Large intestine (tissue), 3 donors: Measurements from ENCODE around the gene SH3GL3. TPM values are rescaled to one million over a fixed set of nuclear protein-coding genes. Genes with fewer than 3 reads are reported as not detected.

Experiments used
- DNase-seq, 2 donors: peaks; one replicate each; pipeline versions ENCODE4 v3.0.0 to v3.0.0-alpha.2; 2013
- H3K27ac ChIP-seq: one replicate; pipeline ENCODE4 v1.5.1; 2013; ENCODE audit warnings: low read length
- H3K27me3 ChIP-seq: 2 replicates; pipeline ENCODE4 v1.6.1; 2013; ENCODE audit warnings: low read length; ENCODE audit not compliant: control insufficient read depth, insufficient read depth
- H3K36me3 ChIP-seq: 2 replicates; pipeline ENCODE4 v1.6.1; 2013; ENCODE audit warnings: low read length; ENCODE audit not compliant: control insufficient read depth, insufficient read depth
- H3K4me1 ChIP-seq: one replicate; pipeline ENCODE4 v1.6.1; 2013; ENCODE audit warnings: low read length; ENCODE audit not compliant: control insufficient read depth, insufficient read depth
- H3K4me3 ChIP-seq: one replicate; pipeline ENCODE4 v1.5.1; 2013; ENCODE audit warnings: low read length
- H3K9me3 ChIP-seq: one replicate; pipeline ENCODE4 v1.6.1; 2013; ENCODE audit warnings: mild to moderate bottlenecking, low read depth, low read length, moderate library complexity; ENCODE audit not compliant: control insufficient read depth
- WGBS: methylation state at CpG from one replicate; pipeline ENCODE4 v1.1.5; 2013; ENCODE audit warnings: low lambda C conversion rate; ENCODE audit not compliant: insufficient coverage; 5-methylcytosine and 5-hydroxymethylcytosine counted together
- polyA plus RNA-seq: library from polyadenylated mRNA; unstranded; fragments of 120-200 nt; gene quantifications from one replicate; pipeline ENCODE4 v1.2.1, GENCODE V29; 2013

Gene SH3GL3
- polyA plus RNA-seq, 1 donor, result 4.7 TPM

DNA sequence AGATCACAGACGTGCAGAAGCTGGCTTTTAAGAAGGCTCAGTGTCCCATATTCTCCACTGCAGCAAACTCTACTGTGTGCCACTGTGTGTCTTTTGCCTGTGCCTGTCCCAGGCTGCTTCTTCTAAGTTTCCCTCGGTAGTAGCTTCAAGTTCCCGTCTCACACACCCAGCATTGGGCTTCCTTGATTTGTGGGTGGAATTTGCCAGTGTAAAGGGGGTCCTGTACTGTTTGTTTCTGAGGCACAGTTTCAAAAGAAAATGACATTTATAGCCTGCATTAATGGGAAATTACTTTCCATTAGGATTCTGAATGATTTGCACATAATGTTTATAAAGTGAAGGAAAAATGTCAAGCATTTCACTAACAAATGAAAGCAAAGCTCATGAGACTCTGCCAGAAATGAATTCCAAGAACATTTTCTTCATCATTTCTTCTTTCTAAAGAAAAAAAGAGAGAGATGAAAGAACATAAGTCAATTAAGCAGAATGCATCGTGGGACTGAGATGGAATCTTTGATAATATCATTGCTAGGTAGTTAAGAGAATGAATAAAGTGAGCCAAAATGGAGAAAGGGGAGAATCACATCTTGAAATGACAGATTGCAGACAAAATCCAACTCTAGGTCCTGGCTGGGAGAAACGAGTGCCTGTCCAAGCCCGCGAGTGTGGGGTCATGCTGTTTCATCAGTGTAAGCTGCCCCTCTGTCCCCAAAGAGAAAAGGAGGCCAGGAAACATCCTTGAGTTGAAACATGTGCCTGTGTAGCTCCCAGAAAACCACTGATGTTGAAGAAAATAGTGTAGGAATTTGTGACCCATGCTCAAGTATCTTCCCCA, 158.2 kb downstream of the SH3GL3 start:
- H3K4me1 ChIP-seq, result no peaks in the 10 kb centered on the region
- H3K27ac ChIP-seq, result no peak overlapping the region
- DNase-seq, result no peak
- H3K4me3 ChIP-seq, result no peak overlapping the region
- H3K9me3 ChIP-seq, result no peaks in the 10 kb centered on the region
- 40% methylated on average over 1 of the region's 7 CpGs for WGBS
- no peaks in the 10 kb centered on the region for H3K36me3 ChIP-seq
- H3K27me3 ChIP-seq, result no peaks in the 10 kb centered on the region

DNA sequence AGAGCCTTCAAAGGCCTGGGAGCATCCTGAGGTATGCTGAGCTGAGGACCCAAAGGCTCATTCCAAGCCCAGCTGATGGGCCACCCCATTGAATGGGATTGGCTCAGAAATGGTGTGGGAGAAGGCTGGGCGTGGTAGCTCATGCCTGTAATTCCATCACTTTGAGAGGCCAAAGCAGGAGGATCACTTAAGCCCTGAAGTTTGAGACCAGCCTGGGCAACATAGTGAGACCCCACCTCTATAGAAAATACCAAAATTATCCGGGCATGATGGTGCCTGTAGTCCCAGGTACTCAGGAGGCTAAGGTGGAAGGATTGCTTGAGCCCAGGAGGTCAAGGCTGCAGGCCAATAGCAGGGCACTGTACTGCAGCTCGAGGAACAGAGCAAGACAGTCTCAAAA, 163.0 kb downstream of the SH3GL3 start:
- no peaks in the 10 kb centered on the region for H3K36me3 ChIP-seq
- no peaks in the 10 kb centered on the region for H3K27me3 ChIP-seq
- DNase-seq, result no peak
- H3K4me1 ChIP-seq, result no peaks in the 10 kb centered on the region
- no peaks in the 10 kb centered on the region for H3K9me3 ChIP-seq
- no CpG with 5 or more reads among the region's 3 CpGs for WGBS
- no peak overlapping the region for H3K27ac ChIP-seq
- no peak overlapping the region for H3K4me3 ChIP-seq

DNA sequence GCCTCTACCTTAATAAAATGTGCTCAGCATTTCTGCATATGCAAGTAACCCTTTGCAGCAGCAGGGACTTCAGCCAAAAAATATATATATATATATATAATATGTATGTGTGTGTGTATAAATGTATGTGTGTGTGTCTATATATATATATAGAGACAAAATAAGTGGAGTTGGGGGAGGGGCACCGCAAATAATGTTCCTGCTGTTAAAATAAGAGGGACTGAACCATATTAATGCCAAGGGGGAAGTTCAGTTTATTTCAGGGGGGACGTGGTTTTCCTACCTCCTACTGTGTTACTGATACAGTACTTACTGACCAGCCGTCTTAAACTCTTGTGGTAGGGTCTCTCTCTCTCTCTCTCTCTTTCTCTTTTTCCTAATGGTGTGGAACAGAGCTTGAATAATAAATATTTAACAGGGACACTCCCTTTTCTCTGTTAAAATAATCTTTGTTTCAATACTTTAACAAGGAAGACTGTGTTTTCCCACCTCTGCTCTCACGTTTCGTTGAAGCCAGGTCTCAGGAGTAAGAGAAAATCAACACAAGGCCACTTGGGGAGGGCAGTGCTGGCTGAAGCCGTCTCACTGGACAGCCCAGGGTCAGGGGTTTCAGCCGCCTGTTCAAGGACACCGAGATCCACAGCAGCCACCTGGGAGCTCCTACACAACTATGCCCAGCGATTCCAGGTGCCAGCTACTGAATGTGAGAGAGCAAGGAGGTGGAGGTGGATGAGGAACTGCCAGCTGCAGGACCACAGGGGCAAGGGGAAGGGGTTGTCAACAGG, 164.0 kb downstream of the SH3GL3 start:
- DNase-seq, result no peak
- no CpG with 5 or more reads among the region's 9 CpGs for WGBS
- no peaks in the 10 kb centered on the region for H3K27me3 ChIP-seq
- no peaks in the 10 kb centered on the region for H3K9me3 ChIP-seq
- H3K36me3 ChIP-seq, result no peaks in the 10 kb centered on the region
- no peak overlapping the region for H3K27ac ChIP-seq
- H3K4me3 ChIP-seq, result no peak overlapping the region
- H3K4me1 ChIP-seq, result no peaks in the 10 kb centered on the region

DNA sequence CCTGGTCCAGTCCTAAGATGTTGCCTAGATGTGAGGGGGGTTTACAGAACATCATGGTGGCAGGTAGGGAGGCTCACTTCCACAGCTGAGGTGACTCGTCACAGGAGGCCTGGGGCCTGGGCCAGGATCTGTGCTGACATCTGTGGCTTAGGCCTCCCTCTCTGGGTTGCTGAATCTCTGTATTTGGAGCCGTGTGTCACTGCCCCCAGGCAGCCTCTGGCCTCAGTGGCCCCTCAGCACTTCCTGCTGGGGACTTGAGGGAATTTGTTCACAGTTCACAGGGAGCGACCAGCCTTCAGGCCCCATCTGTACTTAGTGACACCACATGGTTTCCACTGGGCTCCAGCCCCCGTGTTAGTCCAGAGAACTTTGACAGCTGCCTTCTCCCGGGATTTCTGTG, 165.1 kb downstream of the SH3GL3 start:
- no CpG with 5 or more reads among the region's 5 CpGs for WGBS
- no peaks in the 10 kb centered on the region for H3K4me1 ChIP-seq
- no peak for DNase-seq
- no peak overlapping the region for H3K27ac ChIP-seq
- no peaks in the 10 kb centered on the region for H3K36me3 ChIP-seq
- no peaks in the 10 kb centered on the region for H3K9me3 ChIP-seq
- no peaks in the 10 kb centered on the region for H3K27me3 ChIP-seq
- no peak overlapping the region for H3K4me3 ChIP-seq

DNA sequence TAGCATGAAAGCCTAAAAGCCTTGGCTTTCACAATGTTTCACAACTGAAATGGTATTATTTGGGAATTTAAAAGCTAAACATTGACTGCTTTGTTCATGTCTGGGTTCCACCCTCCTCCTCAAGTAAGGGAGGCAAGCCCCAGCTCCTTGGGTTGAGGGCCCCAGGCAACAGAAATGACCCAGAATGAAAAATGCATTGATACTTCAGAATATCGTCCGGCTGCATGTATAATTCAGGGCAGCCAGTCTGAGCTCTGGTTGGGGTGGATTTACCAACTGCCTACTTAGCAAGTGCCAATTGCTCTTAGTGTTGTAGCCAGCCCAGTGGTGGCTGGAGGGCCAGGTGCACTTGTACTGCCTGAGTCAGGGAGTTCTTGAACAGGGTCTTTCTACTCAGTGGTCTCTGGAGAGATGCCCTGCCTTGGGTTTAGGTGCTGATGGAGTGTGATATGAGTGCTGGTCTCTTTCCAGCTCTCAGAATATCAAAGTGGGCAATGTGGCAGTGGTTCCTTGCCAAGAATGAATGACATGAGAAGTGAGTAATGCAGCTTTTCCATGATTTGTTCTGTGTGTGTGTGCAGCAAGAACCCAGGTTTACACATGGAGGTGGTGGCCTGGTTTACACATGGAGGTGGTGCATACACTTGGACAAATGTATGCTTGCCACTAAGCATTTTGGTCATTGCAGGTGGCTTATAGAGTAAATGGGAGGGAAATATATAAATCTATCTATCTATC, 165.9 kb downstream of the SH3GL3 start:
- WGBS, result no CpG with 5 or more reads among the region's 2 CpGs
- no peaks in the 10 kb centered on the region for H3K27me3 ChIP-seq
- no peaks in the 10 kb centered on the region for H3K4me1 ChIP-seq
- no peak overlapping the region for H3K4me3 ChIP-seq
- H3K9me3 ChIP-seq, result no peaks in the 10 kb centered on the region
- H3K36me3 ChIP-seq, result no peaks in the 10 kb centered on the region
- H3K27ac ChIP-seq, result no peak overlapping the region
- DNase-seq, result no peak

DNA sequence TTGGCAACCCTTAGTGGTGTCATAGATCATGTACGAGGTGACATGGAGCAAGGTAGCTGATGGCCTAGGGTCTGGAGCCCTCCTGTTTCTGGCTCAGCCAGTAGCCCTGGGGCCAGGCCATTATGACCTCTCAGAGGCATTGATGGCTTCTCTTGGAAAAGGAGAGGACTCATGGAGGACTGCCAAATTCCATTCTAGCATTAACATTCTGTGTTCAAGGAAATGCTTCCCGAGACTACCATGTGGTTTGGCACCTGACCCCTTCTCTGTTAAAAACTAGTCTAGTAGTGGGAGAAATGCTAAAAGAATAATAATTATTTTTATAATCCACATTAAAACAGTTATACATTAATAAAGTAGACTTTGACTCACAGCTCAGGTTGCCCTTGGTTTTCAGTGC, 166.6 kb downstream of the SH3GL3 start:
- Histone ChIP-seq H3K36me3 (no peaks in the 10 kb centered on the region), H3K4me3 (no peak overlapping the region), H3K9me3 (no peaks in the 10 kb centered on the region), H3K4me1 (no peaks in the 10 kb centered on the region), H3K27ac (no peak overlapping the region), H3K27me3 (no peaks in the 10 kb centered on the region)
- DNase-seq, result no peak
- no CpG with 5 or more reads among the region's 2 CpGs for WGBS

DNA sequence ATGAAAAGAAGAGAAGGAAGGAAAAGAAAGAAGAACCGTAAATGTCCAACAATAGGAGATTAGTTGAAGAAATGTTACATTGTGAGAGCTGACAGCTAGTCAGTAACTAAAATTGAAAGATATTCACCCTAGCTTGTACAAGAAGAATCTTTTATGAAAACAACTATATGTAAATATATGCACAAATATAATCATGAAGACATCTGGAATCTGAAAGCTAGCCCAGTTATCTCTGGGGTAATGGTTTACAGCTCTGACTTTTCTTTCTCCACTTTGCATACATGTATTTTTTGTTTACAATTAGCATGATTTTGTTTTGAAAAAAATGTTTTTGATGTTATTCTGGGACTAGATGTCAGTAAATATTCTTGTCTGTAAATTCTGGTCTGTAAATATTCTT, 169.7 kb downstream of the SH3GL3 start:
- Histone ChIP-seq H3K4me1 (no peaks in the 10 kb centered on the region), H3K36me3 (no peaks in the 10 kb centered on the region), H3K4me3 (no peak overlapping the region), H3K27ac (no peak overlapping the region), H3K9me3 (no peaks in the 10 kb centered on the region), H3K27me3 (no peaks in the 10 kb centered on the region)
- 75% methylated on average over 1 of the region's 1 CpG for WGBS
- no peak for DNase-seq

DNA sequence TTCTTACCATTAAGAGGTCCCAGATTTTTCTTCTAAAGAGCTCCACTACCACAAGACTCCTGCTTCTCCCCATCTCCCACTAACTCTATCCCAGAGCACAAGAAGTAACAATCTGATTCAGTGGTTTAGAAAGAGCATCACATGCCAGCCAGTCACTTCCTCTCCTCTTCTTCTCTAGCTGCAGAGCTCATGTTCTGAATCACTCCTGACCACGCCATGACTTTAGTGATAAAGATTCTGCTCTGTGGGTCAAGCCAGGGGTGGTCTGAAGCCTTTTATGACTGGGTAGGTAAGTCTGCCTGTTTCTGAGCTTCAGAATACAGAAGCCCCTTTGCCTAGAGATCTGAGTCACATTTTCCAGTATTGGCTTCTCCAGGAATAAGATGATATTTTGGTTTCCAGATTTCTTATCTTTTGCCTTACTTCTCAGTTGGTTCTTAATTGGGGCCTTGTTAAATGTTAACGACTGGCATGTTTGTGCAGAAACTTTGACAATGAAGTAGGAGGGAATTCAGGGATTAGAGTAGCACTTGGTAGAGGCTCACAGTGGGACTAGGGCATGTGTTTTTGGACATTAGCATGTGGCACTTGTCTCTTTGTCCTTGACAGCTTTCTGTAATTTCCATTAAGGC, 179.1 kb downstream of the SH3GL3 start:
- DNase-seq, result no peak
- no CpG with 5 or more reads among the region's 2 CpGs for WGBS

DNA sequence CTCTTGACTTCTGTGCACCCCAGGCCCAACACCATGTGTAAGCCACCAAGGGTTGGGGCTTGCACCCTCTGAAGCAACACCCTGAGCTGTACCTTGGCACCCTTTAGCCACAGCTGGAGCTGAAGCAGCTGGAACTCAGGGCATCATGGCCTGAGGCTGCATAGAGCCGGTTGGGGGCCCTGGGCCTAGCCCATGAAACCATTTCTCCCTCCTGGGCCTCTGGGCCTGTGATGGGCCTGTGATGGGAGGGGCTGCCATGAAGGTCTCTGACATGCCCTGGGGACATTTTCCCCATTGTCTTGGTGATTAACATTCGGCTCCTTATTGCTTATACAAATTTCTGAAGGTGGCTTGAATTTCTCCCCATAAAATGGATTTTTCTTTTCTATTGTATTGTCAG, 184.4 kb downstream of the SH3GL3 start:
- no CpG with 5 or more reads among the region's 2 CpGs for WGBS
- no peak for DNase-seq
- H3K4me1 ChIP-seq, result no peaks in the 10 kb centered on the region
- H3K9me3 ChIP-seq, result no peaks in the 10 kb centered on the region
- no peaks in the 10 kb centered on the region for H3K36me3 ChIP-seq
- no peaks in the 10 kb centered on the region for H3K27me3 ChIP-seq
- no peak overlapping the region for H3K4me3 ChIP-seq
- no peak overlapping the region for H3K27ac ChIP-seq

More for the DNA sequence above, 179.1 kb downstream of the SH3GL3 start:
- H3K4me3 ChIP-seq, result no peak overlapping the region
- H3K4me1 ChIP-seq, result no peaks in the 10 kb centered on the region
- H3K9me3 ChIP-seq, result peaks cover 4% of the 10 kb centered on the region
- no peaks in the 10 kb centered on the region for H3K27me3 ChIP-seq
- no peaks in the 10 kb centered on the region for H3K36me3 ChIP-seq
- no peak overlapping the region for H3K27ac ChIP-seq

DNA sequence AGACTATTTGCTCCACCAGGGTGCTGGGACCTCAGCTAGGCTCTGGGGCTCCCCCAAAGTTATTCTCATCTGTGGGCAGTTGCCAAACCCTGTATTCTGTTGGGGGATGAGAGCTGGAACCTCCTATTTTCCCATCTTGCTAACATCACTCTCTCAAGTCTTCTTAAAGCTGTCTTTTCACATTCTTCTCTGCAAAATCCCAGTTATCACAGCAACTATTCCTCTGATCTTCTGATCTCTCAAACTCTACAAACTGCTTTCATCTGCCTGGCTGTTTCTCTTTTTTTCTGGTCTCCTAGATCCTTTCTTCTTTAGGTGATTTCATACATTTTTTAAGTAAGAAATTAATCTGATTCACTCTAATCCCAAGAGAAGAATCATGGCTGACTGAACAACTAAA, 196.1 kb downstream of the SH3GL3 start:
- no peak overlapping the region for H3K4me3 ChIP-seq
- no peaks in the 10 kb centered on the region for H3K9me3 ChIP-seq
- no peaks in the 10 kb centered on the region for H3K36me3 ChIP-seq
- H3K4me1 ChIP-seq, result no peaks in the 10 kb centered on the region
- no peak for DNase-seq
- no peaks in the 10 kb centered on the region for H3K27me3 ChIP-seq
- H3K27ac ChIP-seq, result no peak overlapping the region
